Measurements from ENCODE around the gene TBC1D8.

Gene TBC1D8

DNA sequence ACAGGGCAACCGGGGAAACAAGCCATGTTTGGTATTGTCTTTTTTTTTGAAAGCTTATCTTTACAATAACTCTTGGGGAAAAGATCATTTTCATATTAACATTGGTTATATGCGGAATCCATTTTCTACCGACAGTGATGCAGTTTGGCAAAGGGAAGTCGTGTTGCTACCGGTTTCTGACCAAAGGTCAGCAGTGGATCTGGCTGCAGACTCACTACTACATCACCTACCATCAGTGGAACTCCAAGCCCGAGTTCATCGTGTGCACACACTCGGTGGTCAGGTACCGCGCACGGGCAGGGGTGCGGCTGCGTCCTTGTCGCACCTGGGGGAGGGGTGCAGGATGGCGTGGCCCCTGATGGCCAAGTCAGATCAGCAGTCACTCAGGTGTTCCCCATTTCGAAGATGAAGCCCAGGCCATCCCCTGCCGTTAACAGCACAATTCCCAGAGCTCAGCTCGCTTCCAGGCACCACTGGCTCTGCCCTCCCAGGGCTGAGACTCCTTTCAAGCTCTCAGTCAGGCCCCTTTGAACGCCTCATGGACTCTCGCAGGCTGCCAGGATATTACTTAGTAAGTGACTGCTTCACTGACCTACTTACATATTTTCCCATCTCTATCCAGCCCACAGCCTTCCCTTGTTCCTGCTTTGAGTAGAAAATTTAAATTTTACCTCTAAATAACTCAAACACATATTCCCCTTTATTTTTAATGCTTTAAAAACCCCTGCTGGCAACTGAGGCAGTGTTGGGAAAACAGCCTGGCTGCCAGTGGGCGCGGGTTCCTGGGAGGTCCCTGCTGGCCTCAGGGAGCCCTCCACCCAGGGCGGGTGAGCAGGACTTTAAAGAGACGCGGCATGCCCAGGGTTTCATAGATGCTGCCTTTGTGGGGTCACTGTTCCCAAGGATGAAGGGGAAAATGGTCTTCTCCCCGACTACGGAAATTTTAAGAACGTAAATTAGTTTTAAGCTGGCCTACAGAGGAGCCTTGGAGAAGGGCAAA lies 182.7 kb downstream of the TBC1D8 start:
- DNase-seq (ENCODE audit: low read depth), result no peak
- TF ChIP-seq, protein P1, sequence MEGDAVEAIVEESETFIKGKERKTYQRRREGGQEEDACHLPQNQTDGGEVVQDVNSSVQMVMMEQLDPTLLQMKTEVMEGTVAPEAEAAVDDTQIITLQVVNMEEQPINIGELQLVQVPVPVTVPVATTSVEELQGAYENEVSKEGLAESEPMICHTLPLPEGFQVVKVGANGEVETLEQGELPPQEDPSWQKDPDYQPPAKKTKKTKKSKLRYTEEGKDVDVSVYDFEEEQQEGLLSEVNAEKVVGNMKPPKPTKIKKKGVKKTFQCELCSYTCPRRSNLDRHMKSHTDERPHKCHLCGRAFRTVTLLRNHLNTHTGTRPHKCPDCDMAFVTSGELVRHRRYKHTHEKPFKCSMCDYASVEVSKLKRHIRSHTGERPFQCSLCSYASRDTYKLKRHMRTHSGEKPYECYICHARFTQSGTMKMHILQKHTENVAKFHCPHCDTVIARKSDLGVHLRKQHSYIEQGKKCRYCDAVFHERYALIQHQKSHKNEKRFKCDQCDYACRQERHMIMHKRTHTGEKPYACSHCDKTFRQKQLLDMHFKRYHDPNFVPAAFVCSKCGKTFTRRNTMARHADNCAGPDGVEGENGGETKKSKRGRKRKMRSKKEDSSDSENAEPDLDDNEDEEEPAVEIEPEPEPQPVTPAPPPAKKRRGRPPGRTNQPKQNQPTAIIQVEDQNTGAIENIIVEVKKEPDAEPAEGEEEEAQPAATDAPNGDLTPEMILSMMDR (IDR thresholded peaks at IDR 0.05; ENCODE audit: control insufficient read depth, insufficient read depth, low read depth, low read length, missing control alignments), result no peak
- H3K4me3 ChIP-seq (ENCODE audit: control insufficient read depth, low read depth, low read length), result no peak overlapping the region

DNA sequence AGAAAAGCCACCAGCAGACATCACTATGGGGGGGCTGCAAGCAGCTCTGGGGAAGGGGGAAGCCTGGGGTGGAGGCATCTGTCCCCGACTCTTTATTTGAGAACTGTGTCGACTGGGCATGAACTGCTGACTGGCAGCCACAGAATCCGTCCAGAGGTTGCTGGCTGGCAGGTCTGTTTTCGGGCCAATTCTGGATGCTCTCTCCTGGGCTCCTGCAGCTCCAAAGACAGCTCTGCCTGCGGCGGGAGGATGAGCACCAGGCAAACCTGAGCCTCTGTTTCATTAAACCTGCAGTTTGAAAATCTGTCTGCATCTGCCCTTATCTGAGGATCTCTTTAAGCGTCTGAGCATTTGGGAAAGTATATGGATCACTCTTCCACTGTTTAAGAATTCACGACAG lies 183.5 kb downstream of the TBC1D8 start:
- TF ChIP-seq, protein P1 (IDR thresholded peaks at IDR 0.05; ENCODE audit: control insufficient read depth, insufficient read depth, low read depth, low read length, missing control alignments), result no peak
- no peak overlapping the region for H3K4me3 ChIP-seq (ENCODE audit: control insufficient read depth, low read depth, low read length)
- DNase-seq (ENCODE audit: low read depth), result no peak

DNA sequence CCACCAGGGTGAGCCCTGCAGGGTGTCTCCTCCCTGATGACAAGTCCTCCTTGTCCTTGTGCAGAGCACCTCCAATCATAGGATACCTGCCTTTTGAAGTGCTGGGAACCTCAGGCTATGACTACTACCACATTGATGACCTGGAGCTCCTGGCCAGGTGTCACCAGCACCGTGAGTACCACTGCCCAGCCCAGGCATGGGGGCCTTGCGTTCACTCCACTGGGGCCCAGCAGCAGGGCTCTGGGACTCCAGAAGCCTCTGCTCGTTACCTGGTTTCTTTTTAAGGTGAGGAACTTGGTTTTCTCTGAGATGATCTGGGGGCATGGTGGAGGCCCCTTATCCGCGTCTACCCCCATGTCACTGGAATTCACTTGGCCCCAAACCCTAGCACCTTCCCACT lies 185.6 kb downstream of the TBC1D8 start:
- TF ChIP-seq, protein P1 (IDR thresholded peaks at IDR 0.05; ENCODE audit: control insufficient read depth, insufficient read depth, low read depth, low read length, missing control alignments), result no peak
- no peak overlapping the region for H3K4me3 ChIP-seq (ENCODE audit: control insufficient read depth, low read depth, low read length)
- DNase-seq (ENCODE audit: low read depth), result no peak

DNA sequence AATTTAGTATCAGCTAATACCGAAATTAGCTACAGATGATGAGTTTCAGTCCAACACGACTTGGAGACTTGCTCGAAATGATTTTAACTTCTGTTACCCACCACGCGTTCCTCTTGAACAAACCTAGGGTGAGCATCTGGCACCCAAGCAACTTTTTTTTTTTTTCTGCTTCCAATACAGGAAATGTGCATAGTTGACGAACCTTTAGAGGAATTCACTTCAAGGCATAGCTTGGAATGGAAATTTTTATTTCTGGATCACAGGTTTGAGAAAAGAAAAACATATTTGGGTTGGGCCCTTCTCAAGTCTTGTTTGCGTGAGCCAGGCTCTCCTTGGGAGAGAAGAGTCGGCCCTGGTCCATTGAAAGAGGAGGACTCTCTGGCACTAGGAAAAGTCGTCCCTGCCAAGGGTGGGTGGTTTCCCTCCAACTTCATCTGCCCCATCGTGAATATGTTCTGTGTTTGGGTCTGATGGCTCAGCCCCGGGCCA lies 186.5 kb downstream of the TBC1D8 start:
- TF ChIP-seq, protein P1 (IDR thresholded peaks at IDR 0.05; ENCODE audit: control insufficient read depth, insufficient read depth, low read depth, low read length, missing control alignments), result no peak

DNA sequence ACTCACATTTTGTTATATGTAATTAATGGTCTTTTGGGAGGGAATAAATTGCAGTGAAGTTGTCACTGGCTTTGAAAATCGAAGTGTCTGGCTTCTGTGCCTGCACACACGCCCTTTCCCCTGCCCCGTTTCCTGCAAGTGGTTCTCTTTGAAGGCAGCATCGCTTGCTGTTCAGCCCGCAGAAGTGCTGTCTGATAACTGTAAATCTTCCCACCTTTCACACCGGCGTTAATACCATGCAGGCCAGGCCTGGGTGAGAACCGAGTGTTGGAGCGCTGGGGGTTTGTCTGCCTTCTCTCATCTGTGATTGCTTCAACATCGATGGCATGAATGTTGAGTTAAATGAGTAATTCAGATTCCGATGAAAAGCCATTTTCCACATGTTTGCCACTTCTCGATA lies 187.0 kb downstream of the TBC1D8 start:
- DNase-seq (ENCODE audit: low read depth), result no peak
- TF ChIP-seq, protein P1 (IDR thresholded peaks at IDR 0.05; ENCODE audit: control insufficient read depth, insufficient read depth, low read depth, low read length, missing control alignments), result no peak
- H3K4me3 ChIP-seq (ENCODE audit: control insufficient read depth, low read depth, low read length), result no peak overlapping the region

More for the DNA sequence above, 186.5 kb downstream of the TBC1D8 start:
- H3K4me3 ChIP-seq (ENCODE audit: control insufficient read depth, low read depth, low read length), result no peak overlapping the region
- no peak for DNase-seq (ENCODE audit: low read depth)

DNA sequence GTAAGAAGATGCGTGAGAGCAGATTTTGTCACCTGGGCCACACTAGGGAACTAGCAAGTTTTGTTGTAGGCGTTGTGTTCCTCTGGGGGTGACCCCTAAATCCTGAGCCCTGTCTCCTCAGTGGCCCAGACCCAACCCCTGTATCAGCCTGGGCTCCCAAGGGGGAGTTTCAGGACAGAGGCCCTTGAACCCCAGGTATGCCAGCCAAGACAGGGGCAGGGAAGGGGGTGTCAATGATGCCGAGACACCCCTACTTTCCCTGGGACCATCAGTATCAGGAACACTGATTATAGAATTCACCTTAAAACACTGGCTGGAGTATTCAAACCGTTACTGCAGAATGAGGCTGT lies 188.2 kb downstream of the TBC1D8 start:
- no peak for DNase-seq (ENCODE audit: low read depth)
- H3K4me3 ChIP-seq (ENCODE audit: control insufficient read depth, low read depth, low read length), result no peak overlapping the region
- TF ChIP-seq, protein P1 (IDR thresholded peaks at IDR 0.05; ENCODE audit: control insufficient read depth, insufficient read depth, low read depth, low read length, missing control alignments), result no peak
